Left lung (tissue), 10 donors: ENCODE measurements around the gene PERP. TPM values are rescaled to one million over a fixed set of nuclear protein-coding genes. Genes with fewer than 3 reads are reported as not detected.
"Not testable (repeated sequence)": the region's sequence is repeated elsewhere in the genome, so short reads cannot be mapped to it uniquely, and the experiment has no call there.

Experiments
- ATAC-seq: fragments of 200-7000 bp; cut with Tn5 transposase; one replicate; pipeline ENCODE4 v1.9.1; 2020; ENCODE audit warnings: moderate library complexity
- DNase-seq, 4 donors: peaks; one replicate each; pipeline ENCODE4 v3.0.0-alpha.2; 2013 to 2020
- H3K27ac ChIP-seq, 2 donors: fragments of 200-600 bp; sonication (generic) in 1 of 2; one replicate each; pipeline versions ENCODE4 v1.5.0 to v1.8.0; 2020 to 2021
- H3K27me3 ChIP-seq, 2 donors: fragments of 200-600 bp; sonication (generic) in 1 of 2; one replicate each; pipeline versions ENCODE4 v1.5.0 to v1.8.0; 2020 to 2021
- H3K36me3 ChIP-seq, 2 donors: fragments of 200-600 bp; sonication (generic) in 1 of 2; one replicate each; pipeline versions ENCODE4 v1.5.0 to v1.8.0; 2020 to 2021
- H3K4me1 ChIP-seq, 2 donors: fragments of 200-600 bp; one replicate each; pipeline ENCODE4 v1.8.0; 2021
- H3K4me3 ChIP-seq, 2 donors: fragments of 200-600 bp; sonication (generic) in 1 of 2; one replicate each; pipeline versions ENCODE4 v1.5.0 to v1.8.0; 2020 to 2021; ENCODE audit warnings: mild to moderate bottlenecking in 1 of 2
- H3K9me3 ChIP-seq, 2 donors: fragments of 200-600 bp; sonication (generic) in 1 of 2; one replicate each; pipeline versions ENCODE4 v1.5.0 to v1.8.0; 2020 to 2021
- CTCF ChIP-seq, 2 donors: fragments of 200-600 bp; sonication (generic) in 1 of 2; IDR thresholded peaks; one replicate each; pipeline versions ENCODE4 v1.5.0 to v1.8.0; 2021; ENCODE audit warnings: antibody characterized with exemption in 2 of 2
- intact Hi-C, 2 donors: fragments of 100-400 bp; cut with DNase I; formaldehyde crosslinking; loops; one replicate each; pipeline versions ENCODE4 v1.11.2 to v1.14.2; 2022
- polyA plus RNA-seq, 6 donors: library from polyadenylated mRNA; unstranded; fragments of 120-200 nt; gene quantifications; one replicate each; pipeline ENCODE4 v1.2.1, GENCODE V29; 2013; ENCODE audit not compliant: insufficient read length in 6 of 6
- total RNA-seq, 2 donors: library from RNA; stranded (reverse); fragmentation: NEBNext Ultra II Directional; extraction: Animal tissue kit (Norgen Biotek cat#: 25700); gene quantifications; one replicate each; pipeline ENCODE4 v1.2.1, GENCODE V29; 2021
- donor health status: DM: no; HTN: yes; CAD: no.
- donor health status: DM: no; HTN: no; CAD: no.

The PERP gene
- total and polyA plus RNA-seq, 8 donors = 22.7 to 64.9 (median 25.9) TPM

GRCh38 chr6:138142806-138143205 lies 35.6 kb upstream of the PERP start:
- H3K4me1 ChIP-seq = no peaks in the 10 kb centered on the region
- no peak overlapping the region for H3K27ac ChIP-seq
- intact Hi-C loops = no loop called here
- no peak for ATAC-seq
- H3K9me3 ChIP-seq = no peaks in the 10 kb centered on the region
- no peaks in the 10 kb centered on the region for H3K27me3 ChIP-seq
- no peak for TF ChIP-seq CTCF (IDR thresholded peaks at IDR 0.05)
- no peak overlapping the region for H3K4me3 ChIP-seq
- DNase-seq = no peak
- no peaks in the 10 kb centered on the region for H3K36me3 ChIP-seq

- Histone ChIP-seq H3K36me3 (no peaks in the 10 kb centered on the region), H3K27ac (no peak overlapping the region), H3K4me3 (no peak overlapping the region), H3K4me1 (no peaks in the 10 kb centered on the region), H3K27me3 (no peaks in the 10 kb centered on the region), H3K9me3 (no peaks in the 10 kb centered on the region)
- DNase-seq (no peak), ATAC-seq (no peak)
- intact Hi-C loops = no loop called here
- TF ChIP-seq CTCF (IDR thresholded peaks at IDR 0.05) = no peak
These were observed 22.0 kb upstream of the PERP start for GRCh38 chr6:138129190-138129589.

GRCh38 chr6:138128096-138128495 lies 20.9 kb upstream of the PERP start:
- intact Hi-C loops = no loop called here

GRCh38 chr6:138124096-138124495 lies 16.9 kb upstream of the PERP start:
- Histone ChIP-seq H3K27ac (no peak overlapping the region), H3K9me3 (no peaks in the 10 kb centered on the region), H3K4me3 (no peak overlapping the region), H3K36me3 (no peaks in the 10 kb centered on the region), H3K27me3 (no peaks in the 10 kb centered on the region), H3K4me1 (no peaks in the 10 kb centered on the region)
- no peak for TF ChIP-seq CTCF (IDR thresholded peaks at IDR 0.05)
- intact Hi-C loops = no loop called here
- ATAC-seq (no peak), DNase-seq (no peak)

More at GRCh38 chr6:138128096-138128495, 20.9 kb upstream of the PERP start:
- Histone ChIP-seq H3K27ac (no peak overlapping the region), H3K27me3 (no peaks in the 10 kb centered on the region), H3K4me1 (no peaks in the 10 kb centered on the region), H3K4me3 (no peak overlapping the region), H3K9me3 (no peaks in the 10 kb centered on the region), H3K36me3 (no peaks in the 10 kb centered on the region)
- ATAC-seq = no peak
- no peak for TF ChIP-seq CTCF (IDR thresholded peaks at IDR 0.05)
- no peak for DNase-seq

GRCh38 chr6:138119976-138120375 lies 12.8 kb upstream of the PERP start:
- TF ChIP-seq CTCF (IDR thresholded peaks at IDR 0.05) = no peak
- Histone ChIP-seq H3K27ac (no peak overlapping the region), H3K27me3 (peaks cover 0 to 5% of the 10 kb centered on the region in 2 donors), H3K4me1 (no peaks in the 10 kb centered on the region), H3K4me3 (no peak overlapping the region), H3K36me3 (no peaks in the 10 kb centered on the region), H3K9me3 (no peaks in the 10 kb centered on the region)
- ATAC-seq (no peak), DNase-seq (no peak)
- intact Hi-C loops = loop anchor here in 1 of 2 donors (5.0 to 10.0 kb wide), 2 partner anchors 157 to 395 kb away; no protein-coding TSS in a partner anchor

GRCh38 chr6:138119229-138119628 lies 12.0 kb upstream of the PERP start:
- not testable (repeated sequence) for H3K36me3 ChIP-seq, ATAC-seq, H3K4me1 ChIP-seq, H3K27me3 ChIP-seq, H3K27ac ChIP-seq, H3K9me3 ChIP-seq, DNase-seq, H3K4me3 ChIP-seq
- intact Hi-C loops = loop anchor here in 1 of 2 donors (5.0 to 10.0 kb wide), 2 partner anchors 158 to 396 kb away; no protein-coding TSS in a partner anchor
